H9 (cell line): ENCODE results near the gene KRTAP10-4. TPM values are rescaled to one million over a fixed set of nuclear protein-coding genes. Genes with fewer than 3 reads are reported as not detected.
"Not testable (repeated sequence)": the region's sequence is repeated elsewhere in the genome, so short reads cannot be mapped to it uniquely, and the experiment has no call there.

Experiments
- DNase-seq: peaks from one replicate; pipeline ENCODE4 v3.0.0-alpha.2; 2017
- H2AFZ ChIP-seq: one replicate; pipeline ENCODE4 v1.6.1; 2013; ENCODE audit warnings: mild to moderate bottlenecking, low read length, control low read depth, moderate library complexity
- H2AK5ac ChIP-seq: 2 replicates; pipeline ENCODE4 v1.6.1; 2013; ENCODE audit warnings: low read length, control low read depth, mixed read lengths; ENCODE audit not compliant: insufficient read length
- H2BK120ac ChIP-seq: one replicate; pipeline ENCODE4 v1.6.1; 2013; ENCODE audit warnings: low read depth, mild to moderate bottlenecking, low read length, control low read depth, inconsistent platforms; ENCODE audit not compliant: poor library complexity, severe bottlenecking
- H2BK12ac ChIP-seq: 2 replicates; pipeline ENCODE4 v1.6.1; 2013; ENCODE audit warnings: low read length, control low read depth, mixed read lengths, low read depth; ENCODE audit not compliant: insufficient read length
- H2BK15ac ChIP-seq: 2 replicates; pipeline ENCODE4 v1.6.1; 2013; ENCODE audit warnings: low read depth, low read length, control low read depth
- H2BK20ac ChIP-seq: one replicate; pipeline ENCODE4 v1.6.1; 2013; ENCODE audit warnings: low read depth, mild to moderate bottlenecking, low read length, control low read depth, inconsistent platforms; ENCODE audit not compliant: poor library complexity, severe bottlenecking
- H2BK5ac ChIP-seq: 2 replicates; pipeline ENCODE4 v1.6.1; 2013; ENCODE audit warnings: low read length, control low read depth, mixed read lengths; ENCODE audit not compliant: insufficient read length
- H3K14ac ChIP-seq: 2 replicates; pipeline ENCODE4 v1.6.1; 2013; ENCODE audit warnings: low read length, control low read depth; ENCODE audit not compliant: insufficient read depth
- H3K18ac ChIP-seq: 2 replicates; pipeline ENCODE4 v1.6.1; 2013; ENCODE audit warnings: low read depth, mild to moderate bottlenecking, mixed read lengths, low read length, control low read depth; ENCODE audit not compliant: insufficient read length
- H3K23ac ChIP-seq: 2 replicates; pipeline ENCODE4 v1.6.1; 2013; ENCODE audit warnings: low read length, control low read depth, mixed read lengths, low read depth; ENCODE audit not compliant: insufficient read length
- H3K23me2 ChIP-seq: 2 replicates; pipeline ENCODE4 v1.6.1; 2013; ENCODE audit warnings: low read depth, mild to moderate bottlenecking, mixed read lengths, low read length, control low read depth; ENCODE audit not compliant: insufficient read length, poor library complexity, severe bottlenecking
- H3K27ac ChIP-seq: 2 replicates; pipeline ENCODE4 v1.5.1; 2013; ENCODE audit warnings: low read length, control low read depth, mixed read lengths, low read depth; ENCODE audit not compliant: insufficient read length
- H3K27me3 ChIP-seq: 2 replicates; pipeline ENCODE4 v1.6.1; 2013; ENCODE audit warnings: low read length, control low read depth, inconsistent platforms; ENCODE audit not compliant: insufficient read depth
- H3K4ac ChIP-seq: 2 replicates; pipeline ENCODE4 v1.6.1; 2013; ENCODE audit warnings: low read depth, mild to moderate bottlenecking, control low read depth, inconsistent platforms, low read length, moderate library complexity
- H3K4me1 ChIP-seq: 2 replicates; pipeline ENCODE4 v1.6.1; 2013; ENCODE audit warnings: low read length, control low read depth, inconsistent platforms; ENCODE audit not compliant: insufficient read depth
- H3K4me2 ChIP-seq: 2 replicates; pipeline ENCODE4 v1.6.1; 2013; ENCODE audit warnings: low read length, control low read depth, mixed read lengths; ENCODE audit not compliant: insufficient read length, insufficient read depth
- H3K56ac ChIP-seq: 2 replicates; pipeline ENCODE4 v1.6.1; 2013; ENCODE audit warnings: low read depth, mild to moderate bottlenecking, mixed read lengths, low read length, control low read depth; ENCODE audit not compliant: insufficient read length
- H3K79me1 ChIP-seq: 2 replicates; pipeline ENCODE4 v1.6.1; 2013; ENCODE audit warnings: low read depth, mild to moderate bottlenecking, moderate library complexity, low read length, control low read depth, inconsistent platforms; ENCODE audit not compliant: insufficient read depth, poor library complexity, severe bottlenecking
- H3K79me2 ChIP-seq: 2 replicates; pipeline ENCODE4 v1.6.1; 2013; ENCODE audit warnings: low read length, control low read depth, inconsistent platforms; ENCODE audit not compliant: insufficient read depth
- H3K9ac ChIP-seq: 2 replicates; pipeline ENCODE4 v1.6.1; 2013; ENCODE audit warnings: low read length, control low read depth, mixed read lengths; ENCODE audit not compliant: insufficient read length; ENCODE audit errors: extremely low read depth
- H3K9me3 ChIP-seq: one replicate; pipeline ENCODE4 v1.6.1; 2013; ENCODE audit warnings: low read depth, low read length, inconsistent platforms; ENCODE audit not compliant: control insufficient read depth
- H3T11ph ChIP-seq: one replicate; pipeline ENCODE4 v1.6.1; 2013; ENCODE audit warnings: mild to moderate bottlenecking, low read length, control low read depth, inconsistent platforms
- H4K20me1 ChIP-seq: one replicate; pipeline ENCODE4 v1.6.1; 2013; ENCODE audit not compliant: control insufficient read depth, insufficient read length, insufficient read depth
- H4K5ac ChIP-seq: 2 replicates; pipeline ENCODE4 v1.6.1; 2013; ENCODE audit warnings: low read depth, mild to moderate bottlenecking, mixed read lengths, low read length, control low read depth; ENCODE audit not compliant: insufficient read length
- H4K8ac ChIP-seq: replicated peaks from 2 replicates; pipeline ENCODE4 v1.6.1; 2013; ENCODE audit warnings: low read length, control low read depth, mixed read lengths, low read depth; ENCODE audit not compliant: insufficient read length
- H4K91ac ChIP-seq: 2 replicates; pipeline ENCODE4 v1.6.1; 2013; ENCODE audit warnings: low read depth, mild to moderate bottlenecking, moderate library complexity, mixed read lengths, low read length, control low read depth; ENCODE audit not compliant: insufficient read length
- H3K27ac Mint-ChIP-seq, 3 experiments: 2 replicates in 2 of 3; 3 replicates in 1 of 3; pipeline ENCODE4 v1.8.0; 2020 to 2021; ENCODE audit warnings: mixed read lengths in 3 of 3, mild to moderate bottlenecking in 1 of 3, moderate library complexity in 1 of 3
- H3K27me3 Mint-ChIP-seq: 2 replicates; pipeline ENCODE4 v1.8.0; 2021; ENCODE audit warnings: low read depth, mild to moderate bottlenecking, moderate library complexity, mixed read lengths
- H3K36me3 Mint-ChIP-seq, 3 experiments: 2 replicates in 2 of 3; 3 replicates in 1 of 3; pipeline ENCODE4 v1.8.0; 2020 to 2021; ENCODE audit warnings: low read depth in 3 of 3, mixed read lengths in 3 of 3; ENCODE audit not compliant: insufficient read depth in 1 of 3
- H3K4me1 Mint-ChIP-seq, 2 experiments: 2 replicates each; pipeline ENCODE4 v1.8.0; 2020; ENCODE audit warnings: mixed read lengths in 2 of 2
- H3K4me3 Mint-ChIP-seq, 2 experiments: 2 replicates in 1 of 2; 3 replicates in 1 of 2; pipeline ENCODE4 v1.8.0; 2020 to 2021; ENCODE audit warnings: mild to moderate bottlenecking in 2 of 2, mixed read lengths in 2 of 2, moderate library complexity in 1 of 2
- H3K9me3 Mint-ChIP-seq, 2 experiments: 2 replicates in 1 of 2; 3 replicates in 1 of 2; pipeline ENCODE4 v1.8.0; 2020; ENCODE audit warnings: mild to moderate bottlenecking in 2 of 2, mixed read lengths in 2 of 2, moderate library complexity in 1 of 2
- WGBS: extraction: QIAGEN DNeasy Blood & Tissue Kit; methylation state at CpG from one replicate; pipeline ENCODE4 v1.1.7; 2013; ENCODE audit warnings: missing lambda C conversion rate, low lambda C conversion rate, mixed read lengths; ENCODE audit not compliant: insufficient read length; ENCODE audit errors: extremely low coverage; 5-methylcytosine and 5-hydroxymethylcytosine counted together
- total RNA-seq: library from RNA; stranded (reverse); gene quantifications from 2 replicates; pipeline ENCODE4 v1.2.1, GENCODE V29; 2021

Gene KRTAP10-4
- total RNA-seq, 1 experiment from 2014 or later = not detected

- H3K18ac ChIP-seq, H3K27ac ChIP-seq, H4K5ac ChIP-seq, H4K8ac ChIP-seq, H4K20me1 ChIP-seq, H4K91ac ChIP-seq, H2BK15ac ChIP-seq, H3K9me3 Mint-ChIP-seq, H3K4me3 Mint-ChIP-seq, H3K36me3 Mint-ChIP-seq, H3K9me3 ChIP-seq, H2AK5ac ChIP-seq, H3K9ac ChIP-seq, H3K23ac ChIP-seq, H3K79me2 ChIP-seq, DNase-seq, H2BK120ac ChIP-seq, H2BK12ac ChIP-seq, H2BK20ac ChIP-seq, H2BK5ac ChIP-seq, H3T11ph ChIP-seq, H3K14ac ChIP-seq, H3K23me2 ChIP-seq, H3K4ac ChIP-seq, H3K4me2 ChIP-seq, H2AFZ ChIP-seq, H3K56ac ChIP-seq, H3K27me3 ChIP-seq, H3K4me1 ChIP-seq, H3K79me1 ChIP-seq: not testable (repeated sequence)
- Mint-ChIP-seq H3K27me3 (peaks cover 11% of the 10 kb centered on the region), H3K27ac (peak within 1 kb of the TSS in 2 of 3 experiments; percentile 55 to 90; a peak in 5 of 7 replicates), H3K4me1 (peaks cover 37 to 38% of the 10 kb centered on the region in 2 experiments)
- no CpG with 5 or more reads among the region's 23 CpGs for WGBS
Observed at GRCh38 chr21:44600118-44600978, 26.8 kb downstream of the KRTAP10-4 start, which contains the start of gene KRTAP10-7. KRTAP10-7 (plus strand) TSS chr21:44600597; CDS start chr21:44600622, 25 bp downstream.
